Left cardiac atrium (tissue), 4 donors: ENCODE results near the gene FOLR2. TPM values are rescaled to one million over a fixed set of nuclear protein-coding genes. Genes with fewer than 3 reads are reported as not detected.
"Not testable (repeated sequence)": the region's sequence is repeated elsewhere in the genome, so short reads cannot be mapped to it uniquely, and the experiment has no call there.

ENCODE experiments used
- ATAC-seq, 2 donors: fragments of 200-7000 bp; cut with Tn5 transposase; one replicate each; pipeline ENCODE4 v1.9.1; 2020; ENCODE audit warnings: mild to moderate bottlenecking in 2 of 2, moderate library complexity in 2 of 2
- DNase-seq: peaks from one replicate; pipeline ENCODE4 v3.0.0-alpha.2; 2020
- intact Hi-C, 2 donors: fragments of 100-400 bp; cut with DNase I; formaldehyde crosslinking; loops; one replicate each; pipeline versions ENCODE4 v1.14.1 to v1.15.1; 2022 to 2023
- total RNA-seq, 2 donors: library from RNA; stranded (reverse); fragmentation: NEBNext Ultra II Directional; extraction: Animal tissue kit (Norgen Biotek cat#: 25700); gene quantifications; one replicate each; pipeline ENCODE4 v1.2.1, GENCODE V29; 2021
- donor health status: DM: no; HTN: yes; CAD: no.
- donor health status: DM: no; HTN: yes; CAD: no; lungs with severe emphysema.
- donor health status: DM: yes; HTN: yes; CAD: no.
- donor health status: Dilated cardiomyopathy.

FOLR2 gene
- total RNA-seq, 2 donors from 2014 or later: 24.0 to 57.0 TPM

DNA sequence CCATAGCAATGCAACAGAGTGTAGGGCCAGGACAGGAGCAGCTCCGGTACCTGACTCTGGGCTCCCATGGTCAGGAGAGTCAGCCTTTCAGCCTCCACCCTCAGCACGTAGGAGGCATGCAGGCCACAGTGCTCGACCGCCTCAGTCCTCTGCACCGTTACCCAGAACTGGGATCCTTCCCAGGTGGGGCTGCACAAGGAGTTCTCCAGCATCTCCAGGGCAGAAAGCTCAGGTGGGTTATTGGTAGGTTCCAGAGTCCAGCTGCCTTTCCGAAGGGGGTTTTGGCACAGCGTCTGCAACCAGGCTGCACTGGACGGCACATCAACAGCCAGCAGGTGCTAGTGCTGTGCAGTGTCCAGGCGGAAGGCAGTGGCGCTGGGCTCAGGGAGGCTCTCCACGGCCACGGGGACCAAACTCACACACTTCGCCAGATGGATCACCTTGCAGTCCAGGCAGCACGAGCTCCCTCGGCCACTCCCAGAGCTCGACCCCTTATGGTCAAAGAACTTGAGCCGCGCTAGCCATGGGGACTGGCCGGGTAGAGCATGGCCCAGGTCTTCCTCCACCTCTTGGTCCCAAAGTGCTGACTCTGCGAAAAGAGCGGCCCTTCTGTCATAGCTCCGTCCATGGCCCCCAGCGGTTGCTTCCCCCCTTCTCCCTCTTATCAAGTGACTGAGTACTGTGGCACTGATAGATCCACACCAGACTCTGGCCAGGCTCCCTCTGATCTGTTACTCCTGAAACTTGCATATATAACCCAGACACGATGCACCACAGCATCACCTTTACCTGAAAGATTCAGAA is 34.3 kb downstream of the FOLR2 start:
- intact Hi-C loops: no loop called here
- DNase-seq (no peak), ATAC-seq (no peak)

DNA sequence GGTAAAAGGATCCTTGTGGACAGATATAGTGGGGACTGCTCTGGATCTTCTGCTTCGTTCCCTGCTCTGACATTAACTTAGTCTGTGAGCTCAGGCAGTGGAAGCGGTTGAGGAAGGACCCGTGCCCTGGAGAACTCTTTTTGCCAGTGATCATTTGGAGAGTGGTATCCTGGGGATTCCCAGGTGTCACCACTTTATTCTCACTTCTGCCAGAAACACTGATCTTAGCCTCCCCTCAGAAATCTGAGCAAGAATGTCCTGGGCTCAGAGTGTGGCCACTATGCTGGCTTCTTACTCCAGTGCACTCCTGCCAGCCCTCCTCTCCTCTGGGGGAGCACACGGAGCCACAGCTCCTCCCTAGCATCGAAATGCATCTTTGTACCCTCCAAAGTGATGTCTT is 35.0 kb downstream of the FOLR2 start:
- DNase-seq (no peak), ATAC-seq (no peak)
- intact Hi-C loops: no loop called here

DNA sequence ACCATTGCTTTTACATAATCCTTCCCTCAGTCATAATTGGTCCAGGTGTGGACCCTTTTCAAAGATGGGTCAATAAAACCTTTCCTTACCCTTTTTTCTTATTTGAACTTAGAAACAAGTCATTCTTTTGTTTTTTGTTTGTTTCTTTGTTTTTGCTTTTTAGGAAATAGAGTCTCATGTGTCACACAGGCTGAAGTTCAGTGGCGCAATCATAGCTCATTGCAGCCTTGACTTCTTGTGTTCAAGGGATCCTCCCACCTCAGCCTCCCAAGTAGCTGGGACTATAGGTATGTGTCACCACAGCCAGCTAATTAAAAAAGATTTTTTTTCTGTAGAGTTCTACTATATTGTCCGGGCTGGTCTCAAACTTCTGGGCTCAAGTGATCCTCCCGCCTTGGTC is 36.8 kb downstream of the FOLR2 start:
- DNase-seq (no peak), ATAC-seq (no peak)
- intact Hi-C loops: no loop called here

DNA sequence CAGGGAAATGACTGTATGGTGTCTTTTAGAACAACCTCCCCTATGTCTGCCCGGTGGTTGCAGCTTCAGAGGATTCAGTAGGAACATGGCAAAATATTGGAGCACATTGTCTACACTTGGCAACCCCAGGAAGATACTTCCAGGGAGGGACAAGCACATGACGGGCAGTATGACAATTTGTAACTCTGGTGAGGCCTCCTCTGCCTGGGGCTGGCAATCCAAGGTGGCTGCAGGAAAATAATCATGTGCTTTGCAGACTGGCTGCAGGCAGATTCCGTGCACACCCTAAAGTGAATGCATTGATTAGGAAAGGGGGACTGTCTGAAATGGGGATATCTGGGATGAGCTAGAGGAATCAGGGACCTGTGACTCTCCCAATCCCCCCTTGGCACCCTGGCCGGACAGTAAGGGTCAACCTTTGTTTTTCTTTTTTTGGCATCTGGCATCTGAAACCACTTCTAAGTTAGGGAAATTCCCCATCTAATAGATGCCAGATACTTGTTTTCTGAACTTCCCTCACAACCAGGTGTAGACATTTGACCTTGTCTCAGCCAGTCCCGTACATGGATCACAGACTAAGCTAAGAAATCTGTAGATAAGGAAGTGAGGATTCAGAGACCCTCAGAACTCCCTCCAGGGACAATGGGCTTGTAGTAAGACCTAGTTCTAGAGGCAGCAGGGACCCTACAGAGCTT is 37.9 kb downstream of the FOLR2 start:
- DNase-seq (no peak), ATAC-seq (no peak)
- intact Hi-C loops: no loop called here

DNA sequence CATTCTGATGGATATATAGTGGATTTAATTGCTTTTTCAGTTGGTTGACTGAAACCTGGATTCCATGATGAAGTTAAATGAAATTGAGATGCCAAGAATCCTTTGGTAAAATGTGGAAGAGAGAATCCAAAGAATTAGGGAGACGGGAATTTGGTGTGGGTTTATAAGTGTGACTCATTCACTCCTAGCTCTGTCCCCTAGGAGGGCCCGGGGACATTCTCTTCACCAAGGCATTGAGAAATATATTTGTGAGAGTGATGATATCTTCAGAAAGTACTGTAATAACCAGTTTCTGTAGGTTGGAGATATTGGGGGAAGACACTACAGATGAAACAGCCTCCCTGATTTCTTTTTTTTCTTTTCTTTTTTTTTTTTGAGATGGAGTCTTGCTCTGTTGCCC is 41.0 kb downstream of the FOLR2 start:
- DNase-seq (no peak), ATAC-seq (no peak)
- intact Hi-C loops: no loop called here

DNA sequence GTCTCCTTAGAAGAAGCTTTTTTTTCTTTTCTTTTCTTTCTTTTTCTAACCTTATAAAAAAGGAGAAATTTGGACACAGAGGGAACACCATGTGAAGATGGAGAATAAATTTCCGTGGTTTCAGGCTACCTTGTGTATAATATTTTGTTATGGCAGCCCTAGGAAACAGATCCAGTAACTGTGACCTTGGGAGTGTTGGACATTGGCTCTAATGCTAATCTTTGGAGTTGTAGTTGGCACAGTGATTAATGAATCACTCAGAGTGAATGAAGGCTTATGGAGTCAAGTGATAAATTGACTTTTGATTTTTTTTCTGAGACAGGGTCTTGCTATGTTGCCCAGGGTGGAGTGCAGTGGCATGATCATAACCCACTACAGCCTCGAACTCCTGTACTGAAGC is 42.9 kb downstream of the FOLR2 start:
- DNase-seq: no peak
- intact Hi-C loops: no loop called here
- no peak for ATAC-seq

DNA sequence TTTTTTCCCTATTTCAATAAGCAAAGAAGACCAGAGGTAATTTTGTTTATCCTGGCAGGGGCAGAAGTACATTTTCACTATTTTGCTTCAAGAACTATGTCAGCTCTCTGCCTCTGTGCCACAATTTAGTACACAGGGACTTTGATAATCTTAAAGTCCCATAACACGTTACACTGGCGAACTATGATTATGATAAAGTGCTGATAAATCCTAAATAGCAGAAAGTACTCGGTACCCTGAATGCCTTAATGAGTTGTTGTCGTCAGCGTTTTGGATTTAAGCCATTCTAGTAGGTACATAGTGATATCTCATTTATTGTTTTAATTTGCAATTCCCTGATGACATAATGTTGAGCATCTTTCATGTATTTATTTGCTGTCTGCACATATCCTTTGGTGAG is 44.0 kb downstream of the FOLR2 start:
- ATAC-seq (no peak), DNase-seq (no peak)
- intact Hi-C loops: no loop called here

DNA sequence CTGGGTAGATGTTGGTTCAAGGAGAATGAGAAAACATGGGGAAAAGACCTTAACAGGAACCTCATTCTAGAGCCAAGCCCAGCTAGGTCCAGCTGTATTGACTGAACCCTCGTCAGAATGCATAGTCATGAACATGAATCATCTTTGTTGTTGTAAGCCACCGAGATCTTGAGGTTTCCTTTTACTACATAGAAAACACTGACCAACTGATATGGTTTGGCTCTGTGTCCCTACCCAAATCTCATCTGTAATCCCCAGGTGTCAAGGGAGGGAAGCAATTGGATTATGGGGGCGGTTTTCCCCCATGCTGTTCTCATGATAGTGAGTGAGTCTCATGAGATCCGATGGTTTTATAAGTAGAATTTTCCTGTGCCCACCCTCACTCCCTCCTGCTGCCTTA is 46.8 kb downstream of the FOLR2 start:
- intact Hi-C loops: no loop called here
- DNase-seq (no peak), ATAC-seq (no peak)

DNA sequence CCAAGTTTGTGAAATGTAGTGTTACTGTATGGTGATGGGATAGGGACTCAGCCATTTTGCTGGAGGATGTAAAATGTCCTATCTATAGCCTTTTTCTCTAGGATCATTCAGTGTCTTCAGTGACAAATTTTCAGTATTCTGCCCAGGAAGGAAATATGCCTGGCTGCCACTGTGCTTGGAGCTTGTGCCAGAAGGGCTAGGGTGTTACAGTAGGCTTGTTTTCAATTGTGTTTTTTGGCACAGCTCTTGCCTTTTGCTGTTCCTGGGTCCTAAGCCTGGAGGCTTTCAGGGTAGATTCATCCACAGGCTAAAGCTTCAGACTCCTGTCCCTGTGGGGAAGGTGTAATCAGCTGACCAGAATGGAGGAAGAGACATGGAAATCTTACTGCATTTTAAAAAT is 49.4 kb downstream of the FOLR2 start:
- intact Hi-C loops: no loop called here
- ATAC-seq (no peak), DNase-seq (no peak)

DNA sequence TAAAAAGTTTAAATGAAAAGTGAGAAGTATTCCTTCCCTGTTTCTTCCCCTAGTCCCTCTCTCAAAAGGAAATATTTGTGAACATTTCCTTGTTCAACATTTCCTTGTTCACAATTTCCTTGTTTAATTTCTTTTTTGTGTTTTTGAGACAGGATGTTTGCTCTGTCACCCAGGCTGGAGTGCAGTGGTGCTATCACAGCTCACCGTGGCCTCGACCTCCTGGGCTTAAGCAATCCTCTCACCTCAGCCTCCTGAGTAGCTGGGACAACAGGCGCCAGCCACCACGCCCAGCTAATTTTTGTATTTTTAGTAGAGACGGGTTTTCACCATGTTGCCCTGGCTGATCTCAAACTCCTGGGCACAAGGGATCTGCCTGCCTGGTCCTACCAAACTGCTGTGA is 50.4 kb downstream of the FOLR2 start:
- intact Hi-C loops, DNase-seq, ATAC-seq: not testable (repeated sequence)

DNA sequence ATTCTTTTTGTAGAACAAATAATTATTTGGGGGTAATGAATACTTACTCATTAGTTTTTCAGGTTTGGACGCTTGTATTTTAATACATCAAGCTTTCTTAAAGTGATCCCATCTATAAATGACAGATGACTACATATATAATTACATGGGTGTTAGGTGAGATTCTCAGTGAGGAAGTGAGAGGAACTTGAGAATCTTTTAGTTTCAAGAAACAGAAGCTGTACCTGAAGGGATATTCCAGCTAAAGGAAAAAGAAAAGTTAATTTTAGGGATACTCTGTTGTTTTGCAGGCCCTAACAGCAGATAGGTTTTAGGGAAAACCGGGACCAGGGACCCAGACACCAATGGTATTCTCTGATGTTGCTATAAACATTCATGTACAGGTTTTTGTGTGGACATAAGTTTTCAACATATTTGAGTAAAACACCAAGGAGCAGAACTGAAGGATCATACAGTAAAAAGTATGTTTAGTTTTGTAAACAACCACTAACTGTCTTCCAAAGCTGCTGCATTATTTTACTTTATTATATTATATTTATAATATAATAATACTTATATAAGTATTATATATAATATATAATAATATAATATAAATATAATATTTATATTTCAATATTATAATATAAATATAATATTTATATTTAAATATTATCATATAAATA is 51.5 kb downstream of the FOLR2 start:
- no peak for DNase-seq
- no peak for ATAC-seq
- intact Hi-C loops: no loop called here

Other genes starting within 250 kb of the FOLR2 start
- 1 to 10 TPM; 4.4 to 7.3 TPM for gene IL18BP, start 217.9 kb upstream of the FOLR2 start, total RNA-seq
- gene NUMA1, start 136.3 kb upstream of the FOLR2 start, total RNA-seq: 10 to 100 TPM; 73.3 to 86.7 TPM
- gene LRRC51, start 135.9 kb upstream of the FOLR2 start, total RNA-seq: 1 to 10 TPM; 3.9 to 5.0 TPM
- 10 to 100 TPM; 76.4 to 88.0 TPM for gene LAMTOR1, start 113.5 kb upstream of the FOLR2 start, total RNA-seq
- gene TOMT, start 110.9 kb upstream of the FOLR2 start, total RNA-seq: not detected
- 10 to 100 TPM; 43.3 to 45.0 TPM for gene ANAPC15, start 104.1 kb upstream of the FOLR2 start, total RNA-seq
- 1 to 10 TPM; 2.2 to 3.5 TPM for gene FOLR3, start 81.1 kb upstream of the FOLR2 start, total RNA-seq
- not detected for gene FOLR1, start 24.7 kb upstream of the FOLR2 start, total RNA-seq
- 10 to 100 TPM; 89.5 to 96.4 TPM for gene INPPL1, start 8.0 kb downstream of the FOLR2 start, total RNA-seq
- not detected for gene PHOX2A, start 27.4 kb downstream of the FOLR2 start, total RNA-seq
- gene CLPB, start 217.7 kb downstream of the FOLR2 start, total RNA-seq: 10 to 100 TPM; 19.9 to 21.8 TPM